GM06990 (cell line): ENCODE data around the gene DNAH8.
A peak's percentile ranks its signal among the peaks of the same experiment; 100 is the strongest.

ENCODE experiments used
- DNase-seq: peaks from one replicate; pipeline ENCODE4 v3.0.0-alpha.2; 2011; ENCODE audit not compliant: insufficient read length; ENCODE audit errors: extremely low read depth
- H3K27me3 ChIP-seq: replicated peaks from 2 replicates; pipeline ENCODE4 v1.6.0; 2011; ENCODE audit warnings: low read length; ENCODE audit not compliant: control insufficient read depth, insufficient read depth
- H3K36me3 ChIP-seq: 2 replicates; pipeline ENCODE4 v1.5.1; 2011; ENCODE audit warnings: low read length; ENCODE audit not compliant: control insufficient read depth, insufficient read depth
- H3K4me3 ChIP-seq: replicated peaks from 2 replicates; pipeline ENCODE4 v1.5.1; 2011; ENCODE audit warnings: low read depth, mild to moderate bottlenecking, control low read depth, low read length
- TF ChIP-seq, protein P1 (sequence below): IDR thresholded peaks from 2 replicates; pipeline ENCODE4 v1.5.1; 2011; ENCODE audit warnings: low read length, control low read depth, mild to moderate bottlenecking, inconsistent platforms; ENCODE audit not compliant: insufficient read depth, poor library complexity, severe bottlenecking

Gene DNAH8

DNA sequence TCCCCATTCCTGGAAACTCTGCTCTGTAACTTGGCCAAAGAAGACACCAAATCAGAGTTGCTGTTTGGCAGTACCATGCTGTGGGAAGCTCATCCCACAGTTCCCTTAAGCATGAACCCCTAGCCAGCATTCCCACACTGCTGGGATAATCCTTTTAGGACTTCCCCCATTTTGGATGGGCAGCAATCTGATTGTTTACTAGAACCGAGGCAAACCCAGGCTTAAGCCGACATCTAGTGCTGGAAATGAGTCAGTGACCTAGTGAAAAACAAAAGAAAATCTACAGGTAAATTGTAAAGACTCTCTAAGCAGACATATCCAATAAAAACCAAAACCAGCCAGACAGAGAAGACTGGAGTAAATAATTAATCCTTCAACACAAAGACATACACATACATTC lies 5.2 kb downstream of the DNAH8 start:
- TF ChIP-seq, protein P1, sequence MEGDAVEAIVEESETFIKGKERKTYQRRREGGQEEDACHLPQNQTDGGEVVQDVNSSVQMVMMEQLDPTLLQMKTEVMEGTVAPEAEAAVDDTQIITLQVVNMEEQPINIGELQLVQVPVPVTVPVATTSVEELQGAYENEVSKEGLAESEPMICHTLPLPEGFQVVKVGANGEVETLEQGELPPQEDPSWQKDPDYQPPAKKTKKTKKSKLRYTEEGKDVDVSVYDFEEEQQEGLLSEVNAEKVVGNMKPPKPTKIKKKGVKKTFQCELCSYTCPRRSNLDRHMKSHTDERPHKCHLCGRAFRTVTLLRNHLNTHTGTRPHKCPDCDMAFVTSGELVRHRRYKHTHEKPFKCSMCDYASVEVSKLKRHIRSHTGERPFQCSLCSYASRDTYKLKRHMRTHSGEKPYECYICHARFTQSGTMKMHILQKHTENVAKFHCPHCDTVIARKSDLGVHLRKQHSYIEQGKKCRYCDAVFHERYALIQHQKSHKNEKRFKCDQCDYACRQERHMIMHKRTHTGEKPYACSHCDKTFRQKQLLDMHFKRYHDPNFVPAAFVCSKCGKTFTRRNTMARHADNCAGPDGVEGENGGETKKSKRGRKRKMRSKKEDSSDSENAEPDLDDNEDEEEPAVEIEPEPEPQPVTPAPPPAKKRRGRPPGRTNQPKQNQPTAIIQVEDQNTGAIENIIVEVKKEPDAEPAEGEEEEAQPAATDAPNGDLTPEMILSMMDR: peak; percentile 16
- no peak for DNase-seq
- Histone ChIP-seq H3K4me3 (no peak overlapping the region), H3K36me3 (no peaks in the 10 kb centered on the region), H3K27me3 (no peaks in the 10 kb centered on the region)

DNA sequence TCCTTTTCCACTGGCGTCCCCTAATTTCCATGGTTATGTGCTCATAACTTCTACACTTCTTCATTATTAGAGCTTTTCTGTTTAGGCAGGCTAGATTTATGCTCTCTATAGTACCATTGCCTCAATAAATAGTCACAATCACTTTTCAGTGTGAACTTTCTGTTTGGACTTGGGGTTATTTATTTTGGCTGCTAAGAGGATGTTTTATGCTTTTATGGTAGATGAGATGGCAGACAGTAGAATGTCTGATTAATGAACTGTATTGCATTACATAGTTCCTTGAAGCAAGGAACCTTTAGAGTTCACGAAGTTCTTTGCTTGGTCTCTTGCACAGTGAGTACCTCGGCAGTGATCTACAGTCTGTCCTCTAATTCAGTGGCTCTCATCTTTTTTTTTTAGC lies 6.9 kb downstream of the DNAH8 start:
- no peak for DNase-seq
- Histone ChIP-seq H3K27me3 (no peaks in the 10 kb centered on the region), H3K36me3 (no peaks in the 10 kb centered on the region), H3K4me3 (no peak overlapping the region)
- TF ChIP-seq, protein P1: no peak

DNA sequence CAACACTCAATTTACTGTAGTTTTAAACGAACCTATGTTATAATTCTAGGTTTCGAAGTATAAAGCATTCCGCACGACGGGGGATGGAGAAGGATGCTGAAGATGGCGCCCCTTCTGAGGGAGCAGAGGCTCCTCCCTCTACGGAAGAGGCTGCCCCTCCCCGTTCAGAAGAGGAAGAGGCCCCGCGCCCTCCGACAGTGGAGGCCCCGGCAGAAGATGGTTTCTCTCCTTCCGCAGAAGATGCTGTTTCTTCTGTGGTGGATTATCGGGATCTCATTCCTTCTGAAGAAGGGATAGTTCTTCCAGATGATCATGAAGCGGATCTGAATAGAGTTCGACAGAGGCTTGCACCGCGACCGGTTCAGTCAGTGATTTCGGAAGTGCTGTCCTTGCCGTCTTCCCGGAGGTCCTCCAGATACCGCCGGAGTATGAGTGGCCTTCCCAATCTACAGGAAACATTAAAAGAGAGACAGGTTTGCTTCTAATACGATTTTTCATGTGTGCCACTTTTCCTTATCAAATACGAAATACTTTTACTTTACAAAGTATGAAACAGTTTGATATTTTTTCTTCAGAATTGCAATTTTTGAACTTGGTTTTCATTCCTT lies 7.7 kb downstream of the DNAH8 start:
- TF ChIP-seq, protein P1: no peak
- H3K27me3 ChIP-seq: no peaks in the 10 kb centered on the region
- no peak overlapping the region for H3K4me3 ChIP-seq
- no peak for DNase-seq
- no peaks in the 10 kb centered on the region for H3K36me3 ChIP-seq

DNA sequence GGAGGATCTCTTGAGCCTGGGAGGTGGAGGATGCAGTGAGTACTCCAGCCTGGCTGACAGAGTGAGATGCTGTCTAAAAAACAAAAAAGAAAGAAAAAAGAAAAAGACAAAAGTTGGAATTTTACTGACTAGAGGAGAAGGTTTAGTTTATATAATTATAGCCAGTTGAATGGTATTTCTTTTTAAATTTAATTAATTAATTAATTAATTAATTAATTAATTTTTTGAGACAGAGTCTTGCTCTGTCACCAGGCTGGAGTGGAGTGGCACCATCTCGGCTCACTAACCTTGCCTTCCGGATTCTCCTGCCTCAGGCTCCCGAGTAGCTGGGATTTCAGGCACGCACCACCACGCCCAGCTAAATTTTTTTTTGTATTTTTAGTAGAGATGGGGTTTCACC lies 8.7 kb downstream of the DNAH8 start:
- DNase-seq: no peak
- TF ChIP-seq, protein P1: no peak
- no peak overlapping the region for H3K4me3 ChIP-seq
- H3K27me3 ChIP-seq: no peaks in the 10 kb centered on the region
- H3K36me3 ChIP-seq: no peaks in the 10 kb centered on the region

DNA sequence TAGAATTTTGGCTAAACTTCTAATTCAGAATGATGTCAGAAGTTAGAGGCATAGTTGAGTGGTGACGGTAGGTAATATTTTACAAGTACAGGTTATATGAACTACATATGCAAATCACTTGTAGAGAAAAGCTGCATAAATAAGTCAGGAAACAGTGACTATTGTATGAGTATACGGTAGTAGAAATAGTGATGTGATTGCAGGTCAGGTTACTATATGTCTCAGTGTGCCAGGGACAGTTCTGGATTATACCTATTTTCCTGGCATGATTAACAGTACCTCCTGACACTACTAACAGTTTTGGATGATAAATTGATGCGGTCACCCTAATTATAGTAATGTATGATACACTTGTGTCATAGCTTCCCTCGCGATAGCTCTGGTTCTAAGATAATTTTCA lies 9.2 kb downstream of the DNAH8 start:
- no peak overlapping the region for H3K4me3 ChIP-seq
- no peaks in the 10 kb centered on the region for H3K27me3 ChIP-seq
- no peaks in the 10 kb centered on the region for H3K36me3 ChIP-seq
- no peak for DNase-seq
- TF ChIP-seq, protein P1: no peak

DNA sequence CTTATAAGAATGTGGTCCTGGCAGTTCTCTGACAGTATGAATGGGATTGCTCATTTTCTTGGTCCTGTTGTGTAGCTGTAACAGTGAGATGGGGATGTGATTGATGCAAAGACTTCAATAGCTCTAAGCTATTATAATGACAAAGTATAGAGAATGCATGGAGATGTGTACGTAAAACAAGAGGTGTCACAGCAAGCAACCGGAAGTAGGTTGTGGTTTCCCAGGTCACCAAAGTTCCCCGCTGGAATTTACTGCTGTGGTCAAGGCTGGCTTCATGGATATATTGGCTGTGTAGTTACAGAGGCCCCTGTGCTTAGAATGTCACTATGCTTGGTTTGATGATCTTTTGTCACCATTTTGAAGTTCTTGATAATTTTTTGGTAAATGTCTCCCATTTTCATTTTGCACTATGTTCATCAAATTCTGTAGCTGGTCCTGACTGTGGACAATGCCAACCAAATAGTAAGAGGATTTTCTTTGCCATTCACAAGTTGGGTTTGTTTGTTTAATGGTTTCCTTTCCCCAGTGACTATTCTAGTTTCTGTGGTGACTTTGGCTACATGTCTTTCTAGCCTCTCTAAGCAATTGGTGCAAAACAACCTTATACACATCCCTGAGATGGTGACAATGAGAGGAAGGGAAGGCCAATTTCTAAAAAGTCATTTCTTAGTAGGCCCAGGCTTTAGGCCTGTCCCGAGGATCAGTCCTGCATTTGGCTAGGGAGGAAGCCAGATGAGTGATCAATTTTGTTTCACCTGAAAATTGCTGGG lies 10.5 kb downstream of the DNAH8 start:
- H3K27me3 ChIP-seq: no peaks in the 10 kb centered on the region
- DNase-seq: no peak
- H3K36me3 ChIP-seq: no peaks in the 10 kb centered on the region
- H3K4me3 ChIP-seq: no peak overlapping the region
- TF ChIP-seq, protein P1: no peak
